ENCODE results near the gene OR7A10. TPM values are rescaled to one million over a fixed set of nuclear protein-coding genes. Genes with fewer than 3 reads are reported as not detected.
"Not testable (repeated sequence)": the region's sequence is repeated elsewhere in the genome, so short reads cannot be mapped to it uniquely, and the experiment has no call there.

The OR7A10 gene
- total and polyA plus RNA-seq, 7 donors = not detected

DNA sequence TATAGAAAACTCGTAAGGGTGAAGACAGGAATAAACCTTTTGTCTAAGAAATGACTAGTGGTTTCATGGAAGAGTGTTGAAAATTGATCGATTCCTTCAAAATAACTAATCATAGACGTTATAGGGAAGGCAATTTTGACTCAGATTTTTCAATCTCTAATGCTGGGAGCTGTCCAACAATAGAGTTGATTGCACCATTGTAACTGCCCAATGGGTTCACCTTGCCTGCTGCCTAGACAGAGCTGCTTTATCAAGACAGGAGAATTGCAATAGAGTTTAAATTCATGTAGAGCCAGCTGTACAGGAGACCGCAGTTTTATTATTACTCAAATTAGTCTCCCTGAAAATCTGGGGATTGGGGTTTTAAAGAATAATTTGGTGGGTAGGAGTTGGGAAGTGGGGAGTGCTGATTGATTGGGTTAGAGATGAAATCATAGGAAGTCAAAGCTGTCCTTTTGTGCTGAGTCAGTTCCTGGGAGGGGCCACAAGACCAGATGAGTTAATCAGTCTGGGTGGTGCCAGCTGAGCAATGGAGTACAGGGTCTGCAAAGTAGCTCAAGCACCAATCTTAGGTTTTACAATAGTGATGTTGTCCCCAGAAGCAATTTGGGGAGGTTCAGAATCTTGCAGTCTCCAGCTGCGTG, 53.5 kb downstream of the OR7A10 start:
- intact Hi-C loops (cut with DNase I) = no loop called here
- no peaks in the 10 kb centered on the region for H3K9me3 ChIP-seq
- no peaks in the 10 kb centered on the region for H3K36me3 ChIP-seq (ENCODE audit: insufficient read depth in 1 of 2, low read depth in 1 of 2)
- H3K27ac ChIP-seq = no peak overlapping the region
- H3K27me3 ChIP-seq (ENCODE audit: insufficient read depth in 3 of 3, low read length in 2 of 3) = peaks cover 0 to 2% (median 0%) of the 10 kb centered on the region in 3 donors
- DNase-seq = no peak
- H3K4me3 ChIP-seq = no peak overlapping the region
- WGBS, 3 donors = 78 to 82% (median 80%) methylated on average over 5 of the region's 5 CpGs
- no peak for ATAC-seq
- TF ChIP-seq, protein P1, sequence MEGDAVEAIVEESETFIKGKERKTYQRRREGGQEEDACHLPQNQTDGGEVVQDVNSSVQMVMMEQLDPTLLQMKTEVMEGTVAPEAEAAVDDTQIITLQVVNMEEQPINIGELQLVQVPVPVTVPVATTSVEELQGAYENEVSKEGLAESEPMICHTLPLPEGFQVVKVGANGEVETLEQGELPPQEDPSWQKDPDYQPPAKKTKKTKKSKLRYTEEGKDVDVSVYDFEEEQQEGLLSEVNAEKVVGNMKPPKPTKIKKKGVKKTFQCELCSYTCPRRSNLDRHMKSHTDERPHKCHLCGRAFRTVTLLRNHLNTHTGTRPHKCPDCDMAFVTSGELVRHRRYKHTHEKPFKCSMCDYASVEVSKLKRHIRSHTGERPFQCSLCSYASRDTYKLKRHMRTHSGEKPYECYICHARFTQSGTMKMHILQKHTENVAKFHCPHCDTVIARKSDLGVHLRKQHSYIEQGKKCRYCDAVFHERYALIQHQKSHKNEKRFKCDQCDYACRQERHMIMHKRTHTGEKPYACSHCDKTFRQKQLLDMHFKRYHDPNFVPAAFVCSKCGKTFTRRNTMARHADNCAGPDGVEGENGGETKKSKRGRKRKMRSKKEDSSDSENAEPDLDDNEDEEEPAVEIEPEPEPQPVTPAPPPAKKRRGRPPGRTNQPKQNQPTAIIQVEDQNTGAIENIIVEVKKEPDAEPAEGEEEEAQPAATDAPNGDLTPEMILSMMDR (IDR thresholded peaks at IDR 0.05) = no peak
- no peaks in the 10 kb centered on the region for H3K4me1 ChIP-seq

DNA sequence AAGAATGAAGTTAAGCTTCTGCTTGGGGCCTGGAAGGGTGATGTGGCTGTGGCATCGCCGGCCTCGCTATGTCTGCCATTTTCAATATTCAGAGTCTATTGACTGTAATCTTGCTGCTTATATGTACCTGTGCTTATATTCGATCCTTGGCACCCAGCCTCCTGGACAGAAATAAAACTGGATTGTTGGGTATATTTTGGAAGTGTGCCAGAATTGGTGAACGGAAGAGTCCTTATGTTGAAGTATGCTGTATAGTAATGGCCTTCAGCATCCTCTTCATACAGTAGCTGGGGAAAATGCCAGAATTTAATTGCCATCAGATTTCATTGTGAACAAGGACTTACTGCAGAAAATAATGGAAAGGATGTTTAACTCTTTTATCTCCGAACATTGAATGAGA, 56.5 kb downstream of the OR7A10 start:
- WGBS, 3 donors = 69 to 76% (median 75%) methylated on average over 6 of the region's 6 CpGs
- H3K36me3 ChIP-seq (ENCODE audit: insufficient read depth in 1 of 2, low read depth in 1 of 2); DNase-seq; intact Hi-C loops (cut with DNase I); H3K4me3 ChIP-seq; H3K9me3 ChIP-seq; H3K4me1 ChIP-seq; ATAC-seq; H3K27ac ChIP-seq; H3K27me3 ChIP-seq (ENCODE audit: insufficient read depth in 3 of 3, low read length in 2 of 3): not testable (repeated sequence)

Other genes with a start within 250 kb of the OR7A10 start
- under 1 TPM in 2 of 4 donors, not detected in 2; 0.11 to 0.27 TPM for gene ADGRE3, start 174.1 kb downstream of the OR7A10 start, total RNA-seq
- gene ADGRE3, start 174.1 kb downstream of the OR7A10 start, polyA plus RNA-seq = not detected
- gene ZNF333, start 158.9 kb downstream of the OR7A10 start, total RNA-seq = 1 to 10 TPM; 6.8 to 9.7 (median 8.5) TPM
- 10 to 100 TPM in 2 of 3 donors, 1 to 10 TPM in 1; 6.9 to 16.0 (median 10.2) TPM for gene ZNF333, start 158.9 kb downstream of the OR7A10 start, polyA plus RNA-seq
- under 1 TPM; 0.56 to 0.96 (median 0.79) TPM for gene ADGRE2, start 70.4 kb downstream of the OR7A10 start, total RNA-seq
- under 1 TPM; 0.12 to 0.19 (median 0.13) TPM for gene ADGRE2, start 70.4 kb downstream of the OR7A10 start, polyA plus RNA-seq
- gene OR7A5, start 13.7 kb downstream of the OR7A10 start, total RNA-seq = not detected
- gene OR7A5, start 13.7 kb downstream of the OR7A10 start, polyA plus RNA-seq = under 1 TPM; 0.01 TPM
- gene OR7C1, start 13.7 kb downstream of the OR7A10 start, total RNA-seq = under 1 TPM in 1 of 4 donors, not detected in 3; 0.02 TPM
- gene OR7C1, start 13.7 kb downstream of the OR7A10 start, polyA plus RNA-seq = under 1 TPM in 2 of 3 donors, not detected in 1; under 0.01 to 0.04 TPM
- not detected for gene OR7A17, start 37.2 kb upstream of the OR7A10 start, total RNA-seq
- not detected for gene OR7A17, start 37.2 kb upstream of the OR7A10 start, polyA plus RNA-seq
- not detected for gene OR7C2, start 92.6 kb upstream of the OR7A10 start, total RNA-seq
- not detected for gene OR7C2, start 92.6 kb upstream of the OR7A10 start, polyA plus RNA-seq
- not detected for gene SLC1A6, start 130.9 kb upstream of the OR7A10 start, total RNA-seq
- not detected for gene SLC1A6, start 130.9 kb upstream of the OR7A10 start, polyA plus RNA-seq
- not detected for gene CASP14, start 200.6 kb upstream of the OR7A10 start, total RNA-seq
- gene CASP14, start 200.6 kb upstream of the OR7A10 start, polyA plus RNA-seq = not detected
- gene OR1I1, start 233.3 kb upstream of the OR7A10 start, total RNA-seq = not detected
- not detected for gene OR1I1, start 233.3 kb upstream of the OR7A10 start, polyA plus RNA-seq